Ammon's horn (tissue), 1 donor: ENCODE data around the gene TMX1.
A peak's percentile ranks its signal among the peaks of the same experiment; 100 is the strongest.

Experiments used
- DNase-seq: peaks from one replicate; pipeline ENCODE4 v3.0.0-alpha.2; 2016; ENCODE audit warnings: low spot score

TMX1 gene

DNA sequence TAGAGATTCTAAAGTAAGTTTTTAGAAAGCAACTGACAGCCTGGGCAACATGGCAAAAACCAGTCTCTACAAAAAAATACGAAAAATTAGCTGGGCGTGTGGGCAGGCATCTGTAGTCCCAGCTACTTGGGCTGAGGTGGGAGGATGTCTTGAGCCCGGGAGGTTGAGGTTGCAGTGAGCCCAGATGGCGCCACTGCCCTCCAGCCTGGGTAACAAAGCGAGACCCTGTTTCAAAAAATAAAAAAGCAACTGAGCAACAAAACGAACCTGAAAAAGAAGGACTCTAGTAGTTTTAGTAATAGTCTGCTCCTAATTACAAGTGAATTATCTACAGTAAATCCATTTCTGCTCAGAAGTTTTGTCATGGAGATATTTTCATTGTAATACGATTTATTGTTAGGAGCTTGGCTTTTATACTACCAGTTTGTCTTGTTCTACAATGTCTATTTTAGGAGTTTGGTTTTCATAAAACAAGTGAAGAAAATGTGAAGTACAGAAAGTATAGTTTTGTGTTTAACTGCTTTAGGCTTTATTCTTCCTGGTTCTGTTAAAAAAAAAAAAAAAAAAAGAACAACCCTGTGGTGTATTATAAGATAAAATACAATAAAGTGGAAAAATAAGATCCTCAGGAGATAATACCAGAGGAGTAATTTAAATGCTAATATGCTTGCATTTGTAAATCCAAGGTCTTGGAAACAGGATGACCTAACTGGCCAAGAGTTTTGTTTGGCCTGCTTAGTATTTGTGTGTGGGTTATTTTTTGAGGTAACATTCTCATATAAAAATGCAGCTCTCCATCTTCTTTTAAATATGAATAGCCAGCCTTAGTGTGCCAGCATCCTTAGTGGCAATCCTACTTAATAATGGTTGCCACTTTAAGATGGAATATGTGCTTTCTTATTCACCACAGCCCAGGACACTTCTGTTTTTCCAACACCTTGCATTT, 2.8 kb downstream of the TMX1 start:
- DNase-seq, result no peak

DNA sequence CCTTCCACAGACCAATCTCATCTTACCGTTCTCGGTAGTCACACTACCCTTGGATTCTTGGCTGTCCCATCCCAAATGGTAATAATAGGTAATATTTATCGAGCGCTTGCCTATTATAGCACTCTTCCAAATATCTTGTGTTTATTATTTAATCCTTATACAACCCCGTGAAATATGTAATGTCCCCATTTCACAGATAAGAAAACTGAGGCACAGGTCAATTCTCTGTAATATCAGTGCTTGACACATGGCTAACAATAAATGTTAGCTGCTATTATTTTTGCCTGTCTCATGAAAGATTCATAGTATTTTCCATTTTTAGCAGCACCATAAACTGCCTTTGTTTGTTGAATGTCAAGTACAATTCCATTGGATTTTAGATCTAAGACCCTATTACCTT, 4.5 kb downstream of the TMX1 start:
- no peak for DNase-seq

DNA sequence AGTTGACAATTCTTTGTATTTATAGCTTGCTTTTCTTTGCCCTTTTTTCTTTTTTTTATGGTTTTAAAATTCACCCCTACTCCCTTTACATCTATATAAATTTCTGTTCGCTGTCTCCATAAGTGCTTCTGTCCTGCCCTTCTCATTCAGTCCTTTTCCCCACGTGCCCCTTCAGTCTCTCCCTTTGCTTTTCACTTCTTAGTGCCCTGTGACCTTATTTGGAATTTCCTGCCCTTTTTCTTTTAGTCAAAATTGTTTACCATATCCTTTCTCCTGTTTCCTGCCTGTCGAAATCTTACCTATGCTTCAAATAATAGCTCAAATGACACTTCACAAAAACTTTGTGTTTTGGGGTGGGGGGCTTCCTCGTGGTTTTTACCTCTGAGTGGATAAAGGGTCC, 6.0 kb downstream of the TMX1 start:
- no peak for DNase-seq

DNA sequence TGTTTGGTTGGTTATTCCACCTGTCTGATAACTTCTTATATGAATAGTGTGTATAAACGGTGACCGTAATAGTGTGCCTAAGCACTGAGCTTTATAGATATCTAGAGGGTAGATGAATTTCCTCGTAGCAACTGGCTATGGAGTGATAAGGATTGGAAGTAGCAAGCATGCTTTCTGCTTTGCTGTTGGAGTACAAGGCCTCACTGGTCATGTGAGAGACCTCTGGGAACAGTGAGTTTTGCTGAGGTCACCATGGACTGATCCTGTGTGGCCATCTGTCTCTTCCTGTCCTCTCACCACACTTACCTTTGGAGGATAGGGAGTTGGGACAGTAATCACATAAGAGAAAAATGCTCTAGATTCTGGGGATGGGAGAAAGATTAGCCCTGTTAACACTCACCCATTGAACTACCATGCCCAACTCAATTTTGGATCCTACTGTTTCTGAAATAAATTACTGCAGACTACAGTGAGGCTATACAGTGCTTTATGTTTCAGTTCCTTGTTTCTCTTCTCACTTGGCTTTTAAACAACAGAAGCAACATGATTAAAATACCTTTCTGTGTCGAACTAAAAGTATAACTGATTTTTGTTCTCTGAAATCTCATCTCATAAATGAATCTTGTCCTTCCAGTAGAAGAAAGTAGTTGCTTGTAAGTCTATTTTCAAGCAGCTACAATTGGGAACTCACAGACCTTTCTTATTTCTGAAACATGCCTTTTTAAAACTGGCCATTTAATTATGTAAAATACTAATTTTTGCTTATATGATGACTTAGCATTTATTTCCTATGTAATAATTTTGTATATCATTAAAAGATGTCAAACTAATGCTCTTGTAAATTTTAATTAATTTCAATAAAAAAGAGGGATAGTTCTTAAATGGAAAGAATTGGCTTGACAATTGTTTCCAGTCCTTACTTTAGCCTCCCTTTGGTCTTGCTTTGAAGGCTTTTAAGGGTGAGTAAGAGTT, 8.3 kb downstream of the TMX1 start:
- peak; percentile 39 for DNase-seq

DNA sequence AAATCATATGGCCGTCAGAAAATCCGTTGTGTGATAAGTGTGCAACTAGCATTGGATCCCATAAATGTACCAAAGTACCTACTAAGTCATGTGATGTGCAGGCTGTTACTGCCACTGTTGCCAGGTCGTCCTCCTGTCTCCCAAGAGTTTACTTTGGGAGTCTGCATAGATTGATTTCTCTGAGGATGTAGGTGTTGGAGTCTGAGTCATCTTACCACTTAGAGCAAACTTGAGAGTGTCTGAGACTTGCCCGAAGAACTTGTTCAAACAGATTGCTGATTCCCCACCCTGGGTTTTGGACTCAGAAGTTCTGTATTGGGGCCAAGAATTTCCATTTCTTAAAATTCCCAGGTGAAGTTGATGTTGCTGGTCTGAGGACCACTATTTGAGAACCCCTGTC, 11.4 kb downstream of the TMX1 start:
- DNase-seq, result no peak

DNA sequence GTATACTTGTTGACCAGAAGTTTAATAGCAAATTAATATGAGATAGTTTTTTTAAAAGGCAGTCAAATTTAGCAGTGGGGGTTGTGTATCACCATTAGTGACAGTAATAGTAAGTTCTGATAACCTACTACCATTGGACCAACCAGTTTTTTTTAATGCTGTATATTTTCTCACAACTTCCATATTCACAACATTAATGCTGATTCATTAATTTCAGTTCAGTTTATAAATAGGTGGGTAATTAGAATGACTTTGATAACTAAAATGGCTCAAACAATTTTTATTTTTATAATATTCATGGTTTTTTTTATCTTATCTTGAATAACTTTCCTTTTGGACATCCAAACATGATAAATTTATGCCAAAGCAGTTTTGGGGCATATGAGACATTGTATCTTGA, 13.8 kb downstream of the TMX1 start:
- no peak for DNase-seq

DNA sequence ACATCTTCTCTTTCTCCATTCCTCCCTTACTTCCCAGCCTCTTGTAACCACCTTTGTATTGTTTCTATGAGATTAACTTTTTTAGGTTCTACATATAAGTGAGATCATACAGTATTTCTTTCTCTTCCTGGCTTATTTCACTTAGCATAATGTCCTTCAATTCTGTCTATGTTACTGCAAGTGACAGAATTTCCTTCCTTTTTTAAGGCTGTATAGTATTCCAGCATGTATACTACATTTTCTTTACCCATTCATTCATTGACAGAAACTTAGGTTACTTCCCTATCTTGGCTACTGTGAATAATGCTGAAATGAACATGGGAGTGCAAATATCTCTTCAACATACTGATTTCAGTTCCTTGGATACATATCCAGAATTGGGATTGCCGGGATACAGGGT, 18.2 kb downstream of the TMX1 start:
- DNase-seq, result no peak

DNA sequence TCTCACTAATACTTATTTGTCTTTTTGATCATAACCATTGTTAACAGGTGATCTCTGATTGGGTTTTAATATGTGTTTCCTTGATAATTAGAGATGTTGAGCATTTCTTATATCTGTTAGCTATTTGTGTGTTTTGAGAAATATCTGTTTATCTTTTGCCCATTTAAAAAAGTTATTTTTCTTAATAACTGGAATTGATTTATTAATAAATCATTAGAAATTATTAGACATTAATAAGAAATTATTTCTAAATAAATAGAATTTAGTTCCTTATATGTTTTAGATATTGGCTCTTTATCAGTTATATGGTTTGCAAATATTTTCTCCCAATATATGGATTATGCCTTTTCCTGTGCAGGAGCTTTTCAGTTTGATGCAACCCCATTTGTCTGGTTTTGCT, 18.7 kb downstream of the TMX1 start:
- no peak for DNase-seq

DNA sequence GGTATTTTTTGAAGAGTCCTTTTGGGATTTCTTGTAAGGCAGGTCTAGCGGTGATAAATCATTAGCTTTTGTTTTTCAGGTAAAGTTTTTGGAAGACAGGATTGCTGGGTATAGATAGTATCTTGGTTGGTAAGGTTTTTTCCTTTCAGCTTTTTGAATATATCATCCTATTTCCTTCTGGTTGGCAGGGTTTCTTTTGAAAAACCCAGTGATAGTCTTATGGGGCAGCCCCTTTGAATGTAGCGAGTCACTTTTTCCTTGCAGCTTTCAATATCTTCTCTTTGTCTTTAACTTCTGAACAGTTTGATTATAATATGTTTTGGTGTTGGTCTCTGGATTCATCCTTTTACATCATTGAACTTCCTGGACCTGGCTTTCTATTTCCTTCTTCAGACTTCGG, 20.2 kb downstream of the TMX1 start:
- no peak for DNase-seq

DNA sequence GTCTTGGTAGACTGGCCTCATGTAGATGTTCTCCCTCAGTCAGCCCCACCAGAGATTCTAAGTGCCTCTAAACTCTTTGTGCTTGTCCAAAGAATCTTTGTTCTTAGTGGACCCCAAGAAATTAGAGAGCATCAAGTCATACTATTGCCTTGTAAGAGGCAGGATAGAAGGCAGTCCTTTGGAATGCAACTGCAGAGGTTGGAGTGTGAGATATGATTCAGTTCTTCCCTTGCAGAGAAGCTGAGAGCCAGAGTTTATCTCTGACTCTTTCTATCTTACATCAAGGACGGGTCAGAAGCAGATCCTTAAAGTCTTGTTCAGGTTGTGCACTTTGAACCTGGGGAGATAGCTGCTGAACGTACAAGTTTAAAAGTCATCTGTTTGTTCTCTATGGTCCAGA, 21.1 kb downstream of the TMX1 start:
- DNase-seq, result no peak

DNA sequence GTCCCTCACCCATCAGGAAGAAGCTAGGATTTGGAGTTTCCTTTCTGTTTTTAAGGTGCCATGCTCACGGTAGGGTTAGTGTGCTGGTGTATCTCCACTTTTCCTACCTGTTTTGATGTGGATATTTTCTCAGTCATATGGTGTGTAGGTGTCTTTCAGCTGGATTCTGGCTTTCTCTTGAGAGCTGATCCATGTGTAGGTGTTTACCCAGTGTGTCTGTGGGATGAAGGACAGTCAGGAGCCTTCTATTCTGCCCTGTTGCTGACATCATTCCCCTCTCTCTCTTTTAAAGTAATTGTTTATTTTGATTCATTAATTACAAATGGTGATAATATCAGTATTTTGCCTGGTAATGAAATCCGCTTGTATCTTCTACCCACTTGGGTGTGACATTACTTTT, 22.8 kb downstream of the TMX1 start:
- no peak for DNase-seq

DNA sequence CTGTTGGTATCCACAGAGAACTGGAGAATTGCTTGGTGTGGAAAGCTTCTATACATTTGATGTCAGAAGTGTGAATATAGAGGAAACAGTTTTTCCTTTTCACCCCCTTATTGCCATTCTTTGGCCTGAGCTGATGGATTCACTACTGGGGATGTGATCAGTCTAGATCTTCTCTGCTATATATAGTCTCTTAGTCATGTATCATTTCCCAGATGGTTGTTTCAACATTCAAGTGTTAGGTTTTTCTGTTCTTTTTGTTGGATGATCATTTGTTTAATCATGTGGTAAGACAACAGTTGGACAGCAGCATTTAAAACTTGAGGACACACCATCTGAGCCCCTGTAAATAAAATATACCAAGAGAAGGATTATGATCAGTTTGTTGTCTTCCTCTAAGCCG, 29.6 kb downstream of the TMX1 start:
- DNase-seq, result no peak

DNA sequence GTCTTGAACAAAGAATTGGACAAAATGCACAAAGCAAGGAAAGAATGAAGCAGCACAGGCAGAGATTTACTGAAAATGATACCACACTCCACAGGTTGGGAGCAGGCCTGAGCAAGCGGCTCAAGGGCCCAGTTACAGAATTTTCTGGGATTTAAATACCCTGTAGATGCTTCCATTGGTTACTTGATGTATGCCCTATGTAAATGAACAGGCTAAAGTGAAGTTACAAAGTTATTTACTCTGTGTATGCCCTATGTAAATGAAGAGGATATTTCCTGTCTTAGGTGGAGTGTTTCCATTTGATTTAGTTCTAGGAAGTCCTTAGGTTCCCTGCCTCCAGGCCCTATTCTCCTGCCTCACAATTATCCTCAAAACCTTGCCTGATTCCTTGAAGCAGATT, 36.6 kb downstream of the TMX1 start:
- DNase-seq, result no peak

DNA sequence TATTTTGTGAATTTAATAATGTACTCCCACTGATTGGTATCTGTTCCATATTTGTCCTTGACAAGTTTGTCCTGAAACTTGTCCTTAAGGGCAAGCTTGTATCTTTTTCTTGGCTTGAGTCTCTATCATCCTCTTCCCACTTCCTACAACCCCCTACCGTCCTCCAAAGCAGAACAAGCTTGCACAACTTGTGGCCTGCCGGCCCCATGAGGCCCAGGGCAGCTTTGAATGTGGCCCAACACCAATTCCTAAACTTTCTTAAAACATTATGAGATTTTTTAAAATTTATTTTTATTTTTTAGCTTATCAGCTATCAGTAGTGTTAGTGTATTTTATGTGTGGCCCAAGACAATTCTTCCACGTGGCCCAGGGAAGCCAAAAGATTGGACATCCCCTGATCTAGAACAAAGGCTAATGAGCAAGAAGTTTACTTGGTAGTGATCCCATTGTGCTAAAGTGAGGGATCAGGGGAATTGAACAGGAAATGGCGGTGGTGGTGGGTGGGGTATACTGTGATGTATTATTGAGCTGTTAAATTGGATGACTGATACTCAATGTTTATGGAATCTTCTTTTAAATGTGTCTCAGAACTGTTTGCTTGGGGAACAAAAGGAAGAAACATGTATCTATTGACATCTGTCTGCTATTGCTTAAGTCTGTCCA, 37.8 kb downstream of the TMX1 start:
- no peak for DNase-seq

DNA sequence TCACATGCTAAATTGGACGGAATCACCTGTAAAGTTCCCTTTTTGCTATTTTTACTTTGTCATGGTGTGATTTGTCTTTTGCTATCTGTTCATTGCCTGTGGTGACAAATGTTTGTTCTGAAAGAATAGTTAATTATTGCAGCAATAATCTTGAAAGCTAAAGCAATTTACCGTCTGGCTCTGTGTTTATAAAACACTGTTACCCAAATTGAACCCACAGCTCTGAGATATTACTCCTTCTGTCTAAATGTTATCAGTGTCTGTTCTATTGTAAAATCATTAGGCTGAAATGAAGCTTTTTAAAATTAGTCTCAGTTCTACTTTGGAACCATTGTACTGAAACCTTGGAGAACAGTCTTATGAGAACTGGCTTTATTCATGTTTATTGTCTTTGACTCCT, 42.5 kb downstream of the TMX1 start:
- no peak for DNase-seq

DNA sequence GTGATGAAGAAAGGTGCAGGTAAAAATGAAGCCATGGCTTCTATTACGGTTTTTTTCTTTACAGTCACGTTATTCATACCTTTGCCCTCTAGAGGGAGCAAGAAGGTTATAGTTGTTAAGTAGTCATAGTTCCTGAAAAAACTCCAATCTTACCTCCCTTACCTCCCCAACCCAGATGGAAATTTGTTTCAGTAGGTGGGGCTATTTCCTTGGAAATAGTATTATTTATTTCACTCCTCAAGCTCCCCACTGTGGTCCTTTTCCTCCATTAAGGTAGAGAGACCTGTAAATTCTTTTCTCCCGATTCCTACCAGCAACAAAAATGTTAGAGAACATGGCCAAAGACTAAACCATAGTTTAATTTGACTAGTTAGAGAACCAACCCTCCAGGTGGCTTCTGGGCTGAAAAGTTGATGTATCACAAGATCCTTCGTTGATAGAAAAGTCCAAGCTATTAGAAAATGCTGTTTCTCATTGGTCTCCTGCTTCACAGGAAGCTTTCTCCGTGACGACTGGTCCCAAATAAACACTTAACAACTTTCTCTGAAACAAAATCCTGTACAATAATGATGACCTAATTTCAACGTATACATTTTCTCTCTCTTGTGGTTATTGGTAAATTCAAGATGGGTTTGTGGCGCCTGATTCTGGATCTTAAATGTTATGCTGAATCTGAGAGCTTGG, 43.5 kb downstream of the TMX1 start:
- DNase-seq, result peak; percentile 77

DNA sequence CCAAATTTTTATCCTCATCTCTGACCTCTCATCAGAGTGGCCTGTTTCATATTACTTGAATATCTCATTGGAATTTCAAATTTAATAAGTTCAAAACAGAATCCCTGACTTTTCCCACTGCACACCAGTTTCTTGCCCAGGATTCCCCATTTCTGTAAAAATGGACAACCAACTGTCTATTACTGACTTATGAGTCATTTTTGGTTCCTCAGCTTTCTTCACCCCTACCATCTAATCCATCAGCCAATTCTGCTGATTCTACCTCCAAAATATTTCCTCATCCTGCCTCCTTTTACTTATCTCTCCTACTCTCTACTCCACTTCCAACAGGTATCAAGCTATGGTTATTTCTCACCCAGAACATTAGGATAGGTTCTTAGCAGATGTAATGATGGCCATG, 44.2 kb downstream of the TMX1 start:
- DNase-seq, result no peak

DNA sequence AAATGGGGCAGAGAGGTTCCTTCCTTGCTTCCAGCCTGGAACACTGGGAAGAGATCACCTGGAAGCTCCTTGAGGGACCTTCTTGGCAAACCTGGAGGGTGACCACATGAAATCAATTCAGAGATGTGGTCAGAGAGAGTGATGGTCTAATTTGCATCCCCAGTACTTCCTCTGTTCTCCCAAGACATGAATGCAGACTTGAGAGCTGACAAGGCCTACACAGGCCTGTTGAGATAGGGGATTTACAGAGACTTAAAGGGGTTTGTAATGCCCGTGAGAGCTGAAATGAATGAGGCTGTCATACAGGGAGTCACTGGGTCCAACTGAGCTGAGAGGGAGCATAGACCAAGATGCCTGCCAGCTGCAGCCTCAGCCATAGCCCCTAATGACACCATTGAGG, 45.1 kb downstream of the TMX1 start:
- DNase-seq, result no peak

DNA sequence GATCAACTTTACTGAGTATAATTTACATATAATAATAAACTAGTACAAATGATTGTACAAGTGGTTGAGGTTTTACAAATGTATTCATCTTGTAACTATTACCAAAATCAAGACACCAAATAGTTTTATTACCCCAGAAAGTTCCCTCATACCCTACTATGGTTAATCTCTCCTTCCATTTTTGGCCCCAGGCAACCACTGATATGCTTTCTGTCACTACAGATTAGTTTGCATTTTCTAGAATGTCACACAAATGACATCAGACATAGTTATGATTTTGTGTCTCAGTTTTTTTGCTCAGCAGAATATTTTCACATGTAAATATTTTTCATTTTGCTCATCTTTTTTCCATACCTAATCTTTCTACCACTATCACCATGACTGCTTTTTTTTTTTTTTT, 49.1 kb downstream of the TMX1 start:
- DNase-seq, result no peak

DNA sequence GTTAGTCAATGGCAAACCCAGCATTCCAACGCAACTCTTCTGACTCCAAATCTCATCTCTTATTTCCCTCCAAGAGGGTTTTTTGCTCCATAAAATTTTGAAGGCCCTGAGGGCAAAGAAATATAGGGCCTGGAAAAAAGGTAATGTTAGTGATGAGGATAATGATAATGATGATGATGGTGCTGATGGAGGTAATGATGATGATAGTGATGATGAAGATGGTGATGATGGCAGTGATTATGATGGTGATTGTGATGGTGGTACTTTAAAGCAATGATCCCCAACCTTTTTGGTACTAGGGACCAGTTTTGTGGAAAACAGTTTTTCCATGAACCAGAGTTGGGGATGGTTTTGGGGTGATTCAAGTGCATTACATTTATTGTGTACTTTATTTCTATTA, 50.1 kb downstream of the TMX1 start:
- no peak for DNase-seq

DNA sequence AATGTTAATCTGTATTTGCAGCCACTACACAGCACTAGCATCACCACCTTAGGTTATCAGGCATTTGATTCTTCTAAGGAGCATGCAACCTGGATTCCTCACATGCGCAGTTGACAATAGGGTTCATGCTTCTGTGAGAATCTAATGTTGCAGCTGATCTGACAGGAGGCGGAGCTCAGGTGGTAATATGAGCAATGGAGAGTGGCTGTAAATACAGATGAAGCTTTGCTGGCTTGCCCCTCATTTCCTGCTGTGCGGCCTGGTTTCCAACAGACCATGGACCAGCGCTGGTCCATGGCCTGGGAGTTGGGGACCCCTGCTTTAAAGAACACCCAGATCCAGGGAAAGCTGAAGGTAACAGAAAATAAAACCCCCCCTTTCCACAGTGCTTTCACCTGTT, 51.0 kb downstream of the TMX1 start:
- DNase-seq, result no peak
